Limb (tissue), 2 donors: Measurements from ENCODE around the gene HOXD11.

ENCODE experiments used
- DNase-seq, 2 donors: peaks; one replicate each; pipeline ENCODE4 v3.0.0-alpha.2; 2016; ENCODE audit errors: extremely low spot score in 2 of 2

HOXD11 gene

GRCh38 chr2:176120364-176121189 lies 13.5 kb downstream of the HOXD11 start:
- DNase-seq: peak in 1 of 2 donors; percentile 47

- peak in 1 of 2 donors; percentile 64 for DNase-seq
Observed at GRCh38 chr2:176121190-176122051, 14.3 kb downstream of the HOXD11 start.

GRCh38 chr2:176122052-176122682 lies 15.1 kb downstream of the HOXD11 start:
- DNase-seq: no peak

GRCh38 chr2:176122683-176123410 lies 15.8 kb downstream of the HOXD11 start, which contains the start of gene HOXD9:
Gene HOXD9 (plus strand): TSS chr2:176122719. CDS start chr2:176122769, 50 bp downstream.
- peak in 1 of 2 donors; percentile 82 for DNase-seq

- DNase-seq: peak in 1 of 2 donors; percentile 59
Observed at GRCh38 chr2:176123411-176124109, 16.5 kb downstream of the HOXD11 start.

GRCh38 chr2:176124110-176124946 lies 17.2 kb downstream of the HOXD11 start:
- peak in 1 of 2 donors; percentile 44 for DNase-seq

- DNase-seq: peak in 1 of 2 donors; percentile 46
Observed at GRCh38 chr2:176124947-176125771, 18.1 kb downstream of the HOXD11 start.

- DNase-seq: no peak
Observed at GRCh38 chr2:176125772-176126054, 18.6 kb downstream of the HOXD11 start.

- peak; percentile 75 to 83 for DNase-seq
Observed at GRCh38 chr2:176126929-176127773, 20.1 kb downstream of the HOXD11 start.

- no peak for DNase-seq
Observed at GRCh38 chr2:176127774-176128072, 20.6 kb downstream of the HOXD11 start.

- DNase-seq: peak in 1 of 2 donors; percentile 78
Observed at GRCh38 chr2:176128172-176128981, 21.3 kb downstream of the HOXD11 start.

GRCh38 chr2:176128982-176129796 lies 22.1 kb downstream of the HOXD11 start, which contains the start of gene HOXD8:
Gene HOXD8 (plus strand): TSS chr2:176129705. CDS start chr2:176130367, 662 bp downstream.
- peak; percentile 88 to 89 for DNase-seq

GRCh38 chr2:176129813-176130146 lies 22.7 kb downstream of the HOXD11 start:
- DNase-seq: no peak

- DNase-seq: peak in 1 of 2 donors; percentile 85
Observed at GRCh38 chr2:176130147-176130956, 23.3 kb downstream of the HOXD11 start.
